AG04450 (cell line): ENCODE results near the gene SALL2. TPM values are rescaled to one million over a fixed set of nuclear protein-coding genes. Genes with fewer than 3 reads are reported as not detected.

Experiments used
- CTCF ChIA-PET: fragments of 300-600, 350-600 bp; formaldehyde crosslinking; extraction: SDS; loops from one replicate; lab custom pipeline; 2022; ENCODE audit warnings: antibody characterized with exemption, inconsistent platforms; lab: Charles Lee
- POLR2A ChIA-PET: fragments of 350-600 bp; formaldehyde crosslinking; extraction: SDS; loops from one replicate; lab custom pipeline; 2021; ENCODE audit warnings: antibody characterized with exemption, inconsistent platforms; lab: Yijun Ruan, JAX
- DNase-seq: peaks from one replicate; pipeline ENCODE4 v3.0.0-alpha.2; 2011; ENCODE audit warnings: low read depth, low spot score
- H3K27ac ChIP-seq: one replicate; pipeline ENCODE4 v1.5.1; 2012; ENCODE audit warnings: low read depth, low read length, control low read depth
- H3K27me3 ChIP-seq: one replicate; pipeline ENCODE4 v1.6.0; 2012; ENCODE audit warnings: low read length; ENCODE audit not compliant: control insufficient read depth, insufficient read depth
- H3K4me3 ChIP-seq: 2 replicates; pipeline ENCODE4 v1.5.1; 2011; ENCODE audit warnings: mild to moderate bottlenecking, low read depth, low read length, control low read depth
- H3K9me3 ChIP-seq: 2 replicates; pipeline ENCODE4 v1.5.1; 2012; ENCODE audit warnings: low read length; ENCODE audit not compliant: control insufficient read depth, insufficient read depth
- CTCF ChIP-seq: IDR thresholded peaks from 2 replicates; pipeline ENCODE4 v1.5.1; 2011; ENCODE audit warnings: low read depth, low read length, control low read depth, inconsistent platforms
- polyA plus RNA-seq: library from polyadenylated mRNA; depleted of rRNA; stranded (reverse); fragments of >200 nt; gene quantifications from 2 replicates; pipeline ENCODE4 v1.2.3, GENCODE V29; 2011

The SALL2 gene
- polyA plus RNA-seq, 1 experiment, result 15.0 TPM

- H3K4me3 ChIP-seq, result peak overlapping the region; percentile 25
- no peaks in the 10 kb centered on the region for H3K9me3 ChIP-seq
- no peak overlapping the region for H3K27ac ChIP-seq
- ChIA-PET POLR2A (no interaction called here), CTCF (no interaction called here)
- H3K27me3 ChIP-seq, result peaks cover 55% of the 10 kb centered on the region
- no peak for DNase-seq
- TF ChIP-seq CTCF, result no peak
Observed at GRCh38 chr14:21536418-21537089, 10.4 kb upstream of the SALL2 start.

- no peak for DNase-seq
- ChIA-PET CTCF (no interaction called here), POLR2A (no interaction called here)
- Histone ChIP-seq H3K27me3 (peaks cover 58% of the 10 kb centered on the region), H3K9me3 (no peaks in the 10 kb centered on the region), H3K4me3 (no peak overlapping the region), H3K27ac (no peak overlapping the region)
- no peak for TF ChIP-seq CTCF
Observed at GRCh38 chr14:21535545-21536417, 9.6 kb upstream of the SALL2 start.

GRCh38 chr14:21534576-21534975 lies 8.4 kb upstream of the SALL2 start:
- DNase-seq, result no peak
- POLR2A ChIA-PET, result no interaction called here
- no peak overlapping the region for H3K4me3 ChIP-seq
- H3K27ac ChIP-seq, result no peak overlapping the region
- H3K9me3 ChIP-seq, result no peaks in the 10 kb centered on the region
- H3K27me3 ChIP-seq, result peaks cover 59% of the 10 kb centered on the region
- no peak for TF ChIP-seq CTCF
- CTCF ChIA-PET, result interaction anchor here (0.6 to 1.0 kb wide), 3 partner anchors 23 to 36 kb away, joined by 3 to 4 read pairs (median 4); no protein-coding TSS in a partner anchor

- Histone ChIP-seq H3K27ac (no peak overlapping the region), H3K4me3 (no peak overlapping the region), H3K9me3 (no peaks in the 10 kb centered on the region), H3K27me3 (peaks cover 52% of the 10 kb centered on the region)
- no peak for TF ChIP-seq CTCF
- POLR2A ChIA-PET, result no interaction called here
- CTCF ChIA-PET, result interaction anchor here (0.9 to 1.0 kb wide), 2 partner anchors 26 to 34 kb away, joined by 4 read pairs; no protein-coding TSS in a partner anchor
- DNase-seq, result no peak
Observed at GRCh38 chr14:21533294-21533693, 7.1 kb upstream of the SALL2 start.
